GM21619 (cell line): ENCODE data around the gene CEACAM16.
"Not testable (repeated sequence)": the region's sequence is repeated elsewhere in the genome, so short reads cannot be mapped to it uniquely, and the experiment has no call there.

ENCODE experiments used
- ATAC-seq: cut with Tn5 transposase; IDR thresholded peaks from one replicate; pipeline ENCODE4 v1.9.1; 2021; ENCODE audit not compliant: unreplicated experiment

Gene CEACAM16

DNA sequence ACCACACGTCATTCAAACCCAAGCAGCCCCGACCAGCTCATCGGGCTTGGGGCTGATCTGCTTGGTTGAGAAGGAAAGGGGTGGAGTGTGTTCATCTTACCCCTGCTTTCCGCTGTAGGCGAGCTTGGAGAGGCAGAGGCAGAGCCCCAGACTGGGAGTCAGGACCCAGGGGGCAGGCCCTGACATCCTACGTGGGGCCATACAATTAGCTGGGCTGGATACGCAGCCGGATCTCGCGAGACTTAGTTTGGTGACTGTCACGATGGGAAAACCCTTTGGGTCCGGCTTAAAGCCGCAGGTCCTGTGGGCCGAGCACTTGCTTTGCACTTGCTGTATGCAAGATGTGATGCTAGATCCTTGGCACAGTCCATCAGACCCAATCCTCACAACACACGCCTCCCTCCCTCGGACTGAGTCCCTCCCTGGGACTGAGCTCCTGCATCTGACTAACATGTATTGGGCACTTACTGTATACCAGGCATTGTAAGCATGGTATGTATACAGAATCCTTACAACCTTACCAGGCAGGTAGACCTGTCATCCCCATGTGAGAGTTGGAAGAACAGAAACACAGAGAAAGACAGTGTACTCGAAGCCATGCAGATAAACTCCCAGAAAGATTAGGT is 3.7 kb downstream of the CEACAM16 start:
- no peak for ATAC-seq

DNA sequence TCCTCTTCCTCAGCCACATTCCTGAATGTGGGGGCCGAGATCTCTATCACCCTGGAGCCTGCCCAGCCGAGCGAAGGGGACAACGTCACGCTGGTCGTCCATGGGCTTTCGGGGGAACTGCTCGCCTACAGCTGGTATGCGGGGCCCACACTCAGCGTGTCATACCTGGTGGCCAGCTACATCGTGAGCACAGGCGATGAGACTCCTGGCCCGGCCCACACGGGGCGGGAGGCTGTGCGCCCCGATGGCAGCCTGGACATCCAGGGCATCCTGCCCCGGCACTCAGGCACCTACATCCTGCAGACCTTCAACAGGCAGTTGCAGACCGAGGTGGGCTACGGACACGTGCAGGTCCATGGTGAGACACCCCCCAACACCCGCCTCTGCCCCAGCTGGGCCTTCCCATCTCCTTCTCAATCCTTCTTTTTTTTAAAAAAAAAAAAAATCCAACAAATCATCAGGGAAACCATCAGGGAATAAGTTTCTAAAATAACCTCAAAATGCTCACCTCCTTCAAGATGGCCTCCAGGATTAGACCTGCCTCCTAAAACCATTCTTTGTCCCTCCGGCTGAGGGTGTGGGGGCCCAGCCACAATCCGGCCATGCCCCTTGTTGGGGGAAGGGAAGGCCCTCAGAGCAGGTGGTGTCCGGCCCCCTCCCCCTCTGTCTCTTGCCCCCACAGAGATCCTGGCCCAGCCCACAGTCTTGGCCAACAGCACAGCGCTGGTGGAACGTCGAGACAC is 4.6 kb downstream of the CEACAM16 start:
- no peak for ATAC-seq

DNA sequence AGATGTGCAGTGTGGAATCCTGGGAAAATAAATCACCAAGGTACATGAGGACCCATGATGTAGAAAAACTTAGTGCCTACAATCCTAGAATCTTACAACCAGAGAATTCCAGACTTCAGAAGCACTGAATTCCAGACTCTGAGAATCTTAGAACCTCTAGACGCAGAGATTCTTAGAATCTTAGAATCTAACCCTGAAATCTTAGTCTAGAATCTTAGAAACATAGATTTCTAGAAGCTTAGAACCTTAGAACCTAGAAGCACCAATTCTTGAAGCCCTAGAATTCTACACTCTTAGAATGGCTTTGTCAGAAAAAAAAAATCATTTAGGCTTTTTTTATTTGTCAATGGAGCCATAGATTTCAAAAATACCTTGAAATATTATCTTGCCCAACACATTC is 6.0 kb downstream of the CEACAM16 start:
- ATAC-seq, result no peak

DNA sequence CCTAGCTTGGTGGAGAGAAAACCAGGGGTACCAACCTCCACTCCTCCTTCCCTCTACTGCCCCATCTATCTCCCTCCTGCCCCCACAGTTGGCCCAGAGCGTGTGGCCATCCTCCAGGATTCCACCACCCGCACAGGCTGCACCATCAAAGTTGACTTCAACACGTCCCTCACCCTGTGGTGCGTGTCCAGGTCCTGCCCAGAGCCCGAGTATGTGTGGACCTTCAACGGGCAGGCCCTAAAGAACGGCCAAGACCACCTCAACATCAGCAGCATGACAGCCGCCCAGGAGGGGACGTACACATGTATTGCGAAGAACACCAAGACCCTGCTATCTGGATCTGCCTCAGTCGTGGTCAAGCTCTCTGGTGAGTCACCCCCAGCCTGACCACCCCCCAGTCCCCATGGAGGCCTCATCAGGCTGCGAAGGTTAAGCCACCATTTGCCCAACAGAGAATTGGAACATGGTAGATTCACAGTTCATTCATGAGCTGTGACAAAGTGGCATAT is 6.6 kb downstream of the CEACAM16 start:
- no peak for ATAC-seq

- no peak for ATAC-seq
These were observed 7.7 kb downstream of the CEACAM16 start for GRCh38 chr19:44706506-44707236.

- ATAC-seq, result no peak
These were observed 8.8 kb downstream of the CEACAM16 start for GRCh38 chr19:44707794-44708193.

DNA sequence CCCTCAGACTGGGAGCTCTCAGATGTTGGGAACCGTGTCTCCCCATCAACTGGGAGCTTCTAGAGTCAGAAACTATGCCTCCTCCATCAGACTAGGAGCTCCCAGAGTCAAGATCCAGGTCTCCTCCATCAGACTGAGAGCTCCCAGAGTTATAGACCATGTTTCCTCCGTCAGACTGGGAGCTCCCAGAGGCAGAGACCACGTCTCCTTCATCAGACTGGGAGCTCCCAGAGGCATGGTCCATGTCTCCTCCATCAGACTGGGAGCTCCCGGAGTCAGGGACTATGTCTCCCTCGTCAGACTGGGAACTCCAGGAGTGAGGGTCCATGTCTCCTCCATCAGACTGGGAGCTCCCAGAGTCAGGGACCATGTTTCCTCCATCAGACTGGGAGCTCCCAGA is 10.0 kb downstream of the CEACAM16 start:
- ATAC-seq, result no peak

DNA sequence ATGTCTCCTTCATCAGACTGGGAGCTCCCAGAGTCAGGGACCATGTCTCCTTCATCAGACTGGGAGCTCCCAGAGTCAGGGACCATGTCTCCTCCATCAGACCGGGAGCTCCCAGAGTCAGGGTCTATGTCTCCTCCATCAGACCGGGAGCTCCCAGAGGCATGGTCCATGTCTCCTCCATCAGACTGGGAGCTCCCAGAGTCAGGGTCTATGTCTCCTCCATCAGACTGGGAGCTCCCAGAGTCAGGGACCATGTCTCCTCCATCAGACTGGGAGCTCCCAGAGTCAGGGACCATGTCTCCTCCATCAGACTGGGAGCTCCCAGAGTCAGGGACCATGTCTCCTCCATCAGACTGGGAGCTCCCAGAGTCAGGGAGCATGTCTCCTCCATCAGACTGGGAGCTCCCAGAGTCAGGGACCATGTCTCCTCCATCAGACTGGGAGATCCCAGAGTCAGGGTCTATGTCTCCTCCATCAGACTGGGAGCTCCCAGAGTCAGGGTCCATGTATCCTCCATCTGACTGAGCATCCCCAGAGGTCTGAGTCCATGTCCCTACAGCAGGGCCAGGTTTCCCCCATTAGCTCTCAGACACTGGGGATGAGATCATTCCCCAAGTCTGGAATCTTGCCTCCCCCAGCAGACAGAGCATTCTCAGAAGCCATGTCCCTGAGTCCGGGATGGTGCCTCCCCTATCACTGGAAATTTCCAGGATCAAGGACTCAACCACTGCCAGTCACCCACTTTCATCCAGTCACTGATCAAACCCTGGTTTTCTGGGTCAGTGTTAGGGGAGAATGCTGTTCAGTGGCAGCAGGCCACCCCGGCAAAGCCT is 10.7 kb downstream of the CEACAM16 start:
- ATAC-seq, result not testable (repeated sequence)

DNA sequence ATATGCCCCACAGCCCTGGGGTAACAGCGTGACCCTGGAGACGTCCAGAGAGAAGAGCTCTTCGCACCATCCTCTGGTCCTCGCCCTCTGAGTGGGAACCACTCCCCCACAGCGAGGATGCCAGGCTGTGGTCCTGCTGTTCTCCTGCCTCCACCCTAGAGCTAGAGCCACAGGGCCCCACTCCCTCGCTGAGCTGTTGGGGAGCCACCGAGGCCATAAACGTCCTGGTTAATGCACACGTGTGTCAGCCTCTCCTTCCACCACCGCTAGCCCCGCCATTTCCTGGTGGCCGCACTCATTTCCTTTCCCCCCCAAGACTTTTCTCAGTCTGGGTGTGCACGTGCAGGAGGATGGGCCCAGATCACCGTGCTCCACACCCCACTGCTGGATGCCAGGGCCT is 11.5 kb downstream of the CEACAM16 start:
- no peak for ATAC-seq

GRCh38 chr19:44712864-44713515 is 14.0 kb downstream of the CEACAM16 start:
- ATAC-seq, result no peak

- ATAC-seq, result no peak
These were observed 15.7 kb downstream of the CEACAM16 start for GRCh38 chr19:44714597-44715169.

DNA sequence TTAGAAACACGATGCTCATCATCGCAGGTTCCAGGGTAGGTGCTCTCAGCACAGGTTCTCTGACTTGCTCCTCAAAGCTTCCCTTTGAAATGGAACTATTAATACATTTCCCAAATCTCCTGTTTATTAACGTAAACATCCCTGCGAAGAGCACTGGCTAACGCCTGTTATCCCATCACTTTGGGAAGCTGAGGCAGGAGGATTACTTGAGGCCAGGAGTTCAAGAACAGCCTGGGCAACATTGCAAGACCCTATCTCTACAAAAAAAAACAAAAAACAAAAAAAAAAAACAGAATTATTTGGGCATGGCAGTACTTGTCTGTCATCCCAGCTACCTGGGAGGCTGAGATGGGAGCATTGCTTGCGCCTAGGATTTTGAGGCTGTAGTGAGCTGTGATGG is 18.7 kb downstream of the CEACAM16 start:
- no peak for ATAC-seq

- no peak for ATAC-seq
These were observed 19.7 kb downstream of the CEACAM16 start for GRCh38 chr19:44718441-44719261.

DNA sequence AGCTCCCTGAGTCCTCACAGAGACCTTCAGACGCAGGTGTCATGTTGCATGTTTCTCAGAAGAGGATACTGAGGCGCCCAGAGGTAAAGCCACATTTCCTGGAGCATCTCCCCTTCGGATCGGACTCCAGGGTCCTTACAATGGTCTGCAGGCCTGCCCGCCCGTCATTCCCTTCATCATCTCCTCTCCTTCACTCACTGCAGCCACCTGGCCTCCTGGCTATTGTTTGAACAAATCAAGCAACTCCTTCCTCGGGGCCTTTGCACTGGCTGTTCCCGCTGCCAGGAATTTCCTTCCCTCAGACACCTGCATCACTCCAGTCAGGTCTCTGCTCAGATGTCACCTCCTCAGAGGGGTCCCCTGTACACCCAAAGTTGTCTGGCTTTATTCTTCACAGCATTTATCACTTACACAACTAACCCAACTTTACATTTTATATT is 20.3 kb downstream of the CEACAM16 start:
- no peak for ATAC-seq

- ATAC-seq, result not testable (repeated sequence)
These were observed 21.4 kb downstream of the CEACAM16 start for GRCh38 chr19:44720396-44720795.

DNA sequence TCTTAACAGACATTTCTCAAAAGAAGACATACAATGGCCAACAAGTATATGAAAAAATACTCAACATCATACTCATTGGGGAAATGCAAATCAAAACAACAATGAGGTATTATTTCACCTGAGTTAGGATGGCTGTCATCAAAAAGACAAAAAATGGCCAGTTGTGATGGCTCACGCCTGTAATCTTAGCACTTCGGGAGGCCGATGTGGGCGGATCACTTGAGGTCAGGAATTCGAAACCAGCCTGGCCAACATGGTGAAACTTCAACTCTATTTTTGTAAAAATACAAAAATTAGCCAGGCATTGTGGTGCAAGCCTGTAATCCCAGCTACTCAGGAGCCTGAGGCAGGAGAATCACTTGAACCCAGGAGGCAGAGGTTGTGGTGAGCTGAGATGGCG is 22.0 kb downstream of the CEACAM16 start:
- no peak for ATAC-seq

DNA sequence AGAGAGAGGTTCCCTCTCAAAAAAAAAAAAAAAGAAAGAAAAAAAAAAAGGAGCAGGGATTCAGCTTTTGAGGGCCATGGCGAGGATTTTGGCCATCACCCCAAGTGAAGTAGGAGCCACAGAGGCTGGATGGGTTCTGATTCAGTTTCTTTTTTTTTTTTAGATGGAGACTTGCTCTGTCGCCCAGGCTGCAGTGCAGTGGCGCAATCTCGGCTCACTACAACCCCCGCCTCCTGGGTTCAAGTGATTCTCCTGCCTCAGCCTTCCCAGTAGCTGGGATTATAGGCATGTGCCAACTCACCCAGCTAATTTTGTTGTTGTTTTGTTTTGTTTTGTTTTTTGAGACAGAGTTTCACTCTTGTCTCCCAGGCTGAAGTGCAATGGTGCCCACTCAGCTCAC is 22.4 kb downstream of the CEACAM16 start:
- ATAC-seq, result not testable (repeated sequence)

DNA sequence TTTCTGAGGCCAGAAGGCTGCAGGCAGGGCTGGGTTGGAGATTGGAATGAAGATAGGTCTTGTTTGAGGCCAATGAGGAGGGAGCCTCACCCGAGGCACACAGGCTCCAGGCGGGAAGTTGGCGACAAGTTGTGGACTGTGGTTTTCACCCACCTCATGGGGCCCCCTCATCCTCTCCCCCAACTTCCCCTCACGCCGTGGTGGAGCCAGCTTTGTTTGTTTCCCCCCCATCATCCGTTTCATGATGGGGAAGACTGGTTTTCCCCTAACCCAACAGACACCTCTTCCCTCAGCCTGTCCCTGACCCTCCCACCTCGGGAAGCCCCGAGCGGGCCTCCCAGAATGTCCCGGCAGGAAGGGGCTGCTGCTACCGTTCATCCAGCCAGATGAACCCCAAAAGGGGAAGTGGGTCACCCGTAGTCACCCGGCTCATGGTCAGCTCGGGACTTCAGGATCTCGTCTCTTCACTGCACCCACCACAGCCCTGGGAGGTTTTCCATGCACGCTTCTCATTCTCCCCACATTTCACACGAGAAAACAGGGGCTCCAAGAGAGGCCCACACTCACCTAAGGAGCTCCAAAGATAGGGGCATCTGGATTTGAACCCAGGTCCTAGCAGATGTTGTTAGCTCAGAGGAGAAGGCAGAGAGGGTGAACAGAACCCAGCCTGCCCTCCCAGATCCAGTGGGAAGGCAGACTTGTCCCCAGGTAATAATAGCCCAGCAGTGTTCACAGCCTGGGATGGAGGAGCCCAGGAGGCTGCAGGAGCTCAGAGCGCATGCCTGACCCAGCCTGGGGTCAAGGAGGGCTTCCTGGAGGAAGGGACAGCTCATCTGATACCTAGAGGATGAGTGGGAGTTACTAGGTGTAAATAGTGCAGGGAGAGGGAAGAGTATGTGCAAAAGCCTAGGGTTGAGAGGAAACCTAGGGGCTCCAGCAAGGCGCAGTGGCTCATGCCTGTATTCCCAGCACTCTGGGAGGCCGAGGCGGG is 23.5 kb downstream of the CEACAM16 start:
- no peak for ATAC-seq
